ENCODE data around the gene TTC39C.

GRCh38 chr18:24080861-24081260 lies 66.3 kb downstream of the TTC39C start:
- TF ChIP-seq CTCF (IDR thresholded peaks at IDR 0.05) (no peak), POLR2A (IDR thresholded peaks at IDR 0.05) (no peak)
